ENCODE measurements around the gene SNAP29. TPM values are rescaled to one million over a fixed set of nuclear protein-coding genes. Genes with fewer than 3 reads are reported as not detected.
A peak's percentile ranks its signal among the peaks of the same experiment; 100 is the strongest.
"Not testable (repeated sequence)": the region's sequence is repeated elsewhere in the genome, so short reads cannot be mapped to it uniquely, and the experiment has no call there.

The SNAP29 gene
- total RNA-seq, 2 experiments from 2014 or later: 34.7 to 35.6 TPM

DNA sequence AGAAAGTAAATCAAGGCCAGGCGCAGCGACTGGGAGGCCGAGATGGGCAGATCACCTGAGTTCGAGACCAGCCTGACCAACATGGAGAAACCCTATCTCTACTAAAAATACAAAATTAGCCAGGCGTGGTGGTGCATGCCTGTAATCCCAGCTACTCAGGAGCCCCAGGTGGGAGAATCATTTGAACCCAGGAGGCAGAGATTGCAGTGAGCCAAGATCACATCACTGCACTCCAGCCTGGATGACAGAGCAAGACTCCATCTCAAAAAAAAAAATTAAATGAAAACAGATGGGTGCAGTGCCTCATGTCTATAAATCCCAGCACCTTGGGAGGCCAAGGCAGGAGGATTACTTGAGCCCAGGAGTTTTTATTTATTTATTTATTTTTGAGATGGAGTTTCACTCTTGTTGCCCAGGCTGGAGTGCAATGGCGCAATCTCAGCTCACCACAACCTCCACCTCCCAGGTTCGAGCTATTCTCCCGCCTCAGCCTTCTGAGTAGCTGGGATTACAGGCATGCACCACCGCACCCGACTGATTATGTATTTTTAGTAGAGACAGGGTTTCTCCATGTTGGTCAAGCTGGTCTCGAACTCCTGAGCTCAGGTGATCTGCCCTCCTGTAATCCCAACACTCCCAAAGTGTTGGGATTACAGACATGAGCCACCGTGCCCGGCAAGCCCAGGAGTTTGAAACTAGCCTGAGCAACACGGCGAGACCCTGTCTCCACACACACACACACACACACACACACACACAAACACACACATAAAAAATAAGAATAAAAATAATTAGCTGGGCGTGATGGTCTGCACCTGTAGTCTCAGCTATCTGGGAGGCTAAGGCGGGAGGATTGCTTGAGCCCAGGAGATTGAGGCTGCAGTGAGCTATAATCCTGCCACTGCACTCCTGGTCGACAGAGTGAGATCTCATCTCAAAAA lies 42.6 kb downstream of the SNAP29 start:
- H3K9me3 Mint-ChIP-seq; CTCF ChIA-PET; H3K36me3 Mint-ChIP-seq (ENCODE audit: low read depth); H3K27ac Mint-ChIP-seq; H3K4me3 Mint-ChIP-seq; H3K4me1 Mint-ChIP-seq; H3K27me3 Mint-ChIP-seq; DNase-seq: not testable (repeated sequence)
- POLR2A ChIA-PET: interaction anchor here (0.7 kb wide), 1 partner anchor 1626 kb away, joined by 3 read pairs; no protein-coding TSS in a partner anchor

- ChIA-PET POLR2A (no interaction called here), CTCF (no interaction called here)
- no peak overlapping the region for H3K27ac Mint-ChIP-seq
- H3K9me3 Mint-ChIP-seq: no peaks in the 10 kb centered on the region
- no peak for DNase-seq
- H3K27me3 Mint-ChIP-seq: peaks cover 8% of the 10 kb centered on the region
- peaks cover 5% of the 10 kb centered on the region for H3K4me1 Mint-ChIP-seq
- H3K4me3 Mint-ChIP-seq: no peak overlapping the region
- H3K36me3 Mint-ChIP-seq (ENCODE audit: low read depth): no peaks in the 10 kb centered on the region
These were observed 44.3 kb downstream of the SNAP29 start for GRCh38 chr22:20903093-20903492.

- no peak for DNase-seq
- Mint-ChIP-seq H3K9me3 (no peaks in the 10 kb centered on the region), H3K4me3 (no peak overlapping the region), H3K36me3 (ENCODE audit: low read depth) (no peaks in the 10 kb centered on the region), H3K27ac (no peak overlapping the region), H3K4me1 (peaks cover 5% of the 10 kb centered on the region), H3K27me3 (peaks cover 8% of the 10 kb centered on the region)
- POLR2A ChIA-PET: no interaction called here
- CTCF ChIA-PET: interaction anchor here (0.6 kb wide), 1 partner anchor 11 kb away, joined by 3 read pairs; no protein-coding TSS in a partner anchor
These were observed 45.5 kb downstream of the SNAP29 start for GRCh38 chr22:20904008-20904979.

GRCh38 chr22:20904980-20905355 lies 46.2 kb downstream of the SNAP29 start:
- no peak overlapping the region for H3K27ac Mint-ChIP-seq
- H3K9me3 Mint-ChIP-seq: no peaks in the 10 kb centered on the region
- peaks cover 8% of the 10 kb centered on the region for H3K27me3 Mint-ChIP-seq
- ChIA-PET POLR2A (no interaction called here), CTCF (interaction anchor here (0.6 kb wide), 1 partner anchor 11 kb away, joined by 3 read pairs; no protein-coding TSS in a partner anchor)
- no peak overlapping the region for H3K4me3 Mint-ChIP-seq
- no peak for DNase-seq
- H3K4me1 Mint-ChIP-seq: peaks cover 7% of the 10 kb centered on the region
- H3K36me3 Mint-ChIP-seq (ENCODE audit: low read depth): no peaks in the 10 kb centered on the region

GRCh38 chr22:20905415-20906386 lies 46.9 kb downstream of the SNAP29 start:
- H3K27ac Mint-ChIP-seq: no peak overlapping the region
- CTCF ChIA-PET: no interaction called here
- POLR2A ChIA-PET: no interaction called here
- peaks cover 7% of the 10 kb centered on the region for H3K4me1 Mint-ChIP-seq
- peaks cover 8% of the 10 kb centered on the region for H3K27me3 Mint-ChIP-seq
- H3K9me3 Mint-ChIP-seq: no peaks in the 10 kb centered on the region
- DNase-seq: no peak
- no peaks in the 10 kb centered on the region for H3K36me3 Mint-ChIP-seq (ENCODE audit: low read depth)
- no peak overlapping the region for H3K4me3 Mint-ChIP-seq

- ChIA-PET POLR2A (no interaction called here), CTCF (no interaction called here)
- H3K4me3 Mint-ChIP-seq: no peak overlapping the region
- H3K9me3 Mint-ChIP-seq: no peaks in the 10 kb centered on the region
- no peak for DNase-seq
- no peaks in the 10 kb centered on the region for H3K36me3 Mint-ChIP-seq (ENCODE audit: low read depth)
- peaks cover 8% of the 10 kb centered on the region for H3K27me3 Mint-ChIP-seq
- H3K27ac Mint-ChIP-seq: no peak overlapping the region
- peaks cover 7% of the 10 kb centered on the region for H3K4me1 Mint-ChIP-seq
These were observed 47.6 kb downstream of the SNAP29 start for GRCh38 chr22:20906387-20906767.

DNA sequence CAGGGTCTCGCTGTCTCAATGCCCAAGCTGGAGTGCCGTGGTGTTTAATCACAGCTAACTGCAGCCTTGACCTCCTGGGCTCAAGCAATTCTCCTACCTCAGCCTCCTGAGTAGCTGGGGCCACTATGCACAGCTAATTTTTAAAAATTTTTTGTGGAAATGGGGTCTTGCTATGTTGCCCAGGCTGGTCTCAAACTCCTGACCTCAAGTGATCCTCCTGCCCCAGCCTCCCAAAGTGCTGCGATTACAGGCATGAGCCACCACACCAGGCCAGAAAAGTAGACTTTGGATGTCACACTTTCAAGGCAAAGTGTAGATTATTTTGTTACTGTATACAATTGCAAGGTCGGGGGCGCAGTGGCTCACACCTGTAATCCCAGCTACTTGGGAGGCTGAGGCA lies 49.9 kb downstream of the SNAP29 start:
- H3K36me3 Mint-ChIP-seq (ENCODE audit: low read depth); H3K27ac Mint-ChIP-seq; H3K9me3 Mint-ChIP-seq; POLR2A ChIA-PET; H3K27me3 Mint-ChIP-seq; DNase-seq; H3K4me3 Mint-ChIP-seq; H3K4me1 Mint-ChIP-seq: not testable (repeated sequence)
- CTCF ChIA-PET: interaction anchor here (0.9 kb wide), 1 partner anchor 11 kb away, joined by 3 read pairs; no protein-coding TSS in a partner anchor

DNA sequence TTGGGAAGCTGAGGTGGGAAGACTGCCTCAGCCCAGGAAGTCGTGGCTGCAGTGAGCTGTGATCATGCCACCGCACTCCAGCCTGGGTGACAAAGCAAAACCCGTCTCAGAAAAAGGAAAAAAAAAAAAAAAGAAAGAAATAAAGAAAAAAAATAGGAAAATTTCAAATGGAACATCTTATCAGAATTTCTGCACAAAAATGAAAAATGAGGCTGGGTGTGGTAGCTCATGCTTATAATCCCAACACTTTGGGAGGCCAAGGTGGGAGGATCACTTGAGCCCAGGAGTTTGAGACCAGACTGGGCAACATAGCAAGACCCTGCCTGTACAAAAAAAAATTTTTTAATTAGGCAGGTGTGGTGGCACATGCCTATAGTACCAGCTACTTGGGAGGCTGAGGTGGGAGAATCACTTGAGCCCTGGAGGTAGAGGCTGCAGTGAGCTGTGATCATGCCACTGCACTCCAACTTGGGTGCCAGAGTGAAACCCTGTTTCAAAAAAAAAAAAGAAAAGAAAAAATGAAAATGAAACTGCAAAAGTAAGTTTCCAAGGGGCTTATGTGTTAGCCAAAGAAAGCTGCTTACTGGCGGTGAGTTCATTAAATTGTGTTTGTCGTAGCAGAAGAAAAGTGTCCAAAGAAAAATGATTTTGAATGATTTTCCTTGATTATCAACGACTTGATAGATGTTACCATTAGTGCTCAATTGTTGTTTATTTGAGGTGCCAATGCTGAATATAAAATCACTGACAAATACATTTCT lies 50.9 kb downstream of the SNAP29 start:
- ChIA-PET POLR2A (no interaction called here), CTCF (interaction anchor here (0.7 kb wide), 1 partner anchor 59 kb away, joined by 3 read pairs; no protein-coding TSS in a partner anchor)
- no peak overlapping the region for H3K4me3 Mint-ChIP-seq
- DNase-seq: no peak
- H3K27me3 Mint-ChIP-seq: peaks cover 10% of the 10 kb centered on the region
- no peaks in the 10 kb centered on the region for H3K36me3 Mint-ChIP-seq (ENCODE audit: low read depth)
- no peak overlapping the region for H3K27ac Mint-ChIP-seq
- peaks cover 10% of the 10 kb centered on the region for H3K4me1 Mint-ChIP-seq
- H3K9me3 Mint-ChIP-seq: no peaks in the 10 kb centered on the region

- peaks cover 2% of the 10 kb centered on the region for H3K27me3 Mint-ChIP-seq
- ChIA-PET POLR2A (no interaction called here), CTCF (no interaction called here)
- H3K9me3 Mint-ChIP-seq: no peaks in the 10 kb centered on the region
- H3K36me3 Mint-ChIP-seq (ENCODE audit: low read depth): no peaks in the 10 kb centered on the region
- no peak overlapping the region for H3K4me3 Mint-ChIP-seq
- no peak overlapping the region for H3K27ac Mint-ChIP-seq
- peaks cover 20% of the 10 kb centered on the region for H3K4me1 Mint-ChIP-seq
- no peak for DNase-seq
These were observed 53.7 kb downstream of the SNAP29 start for GRCh38 chr22:20912494-20912893.

GRCh38 chr22:20916916-20917810 lies 58.4 kb downstream of the SNAP29 start, which contains the start of gene CRKL:
Gene CRKL (plus strand): TSS chr22:20917407. CDS start chr22:20917935, 528 bp downstream.
- Mint-ChIP-seq H3K4me3 (peak within 1 kb of the TSS; percentile 99), H3K9me3 (no peaks in the 10 kb centered on the region), H3K36me3 (ENCODE audit: low read depth) (peaks cover 35% of the 10 kb centered on the region), H3K4me1 (peaks cover 36% of the 10 kb centered on the region), H3K27ac (peak within 1 kb of the TSS; percentile 89), H3K27me3 (peaks cover 2% of the 10 kb centered on the region)
- CTCF ChIA-PET: interaction anchor here (0.7 to 1.3 kb wide), 6 partner anchors 9 to 86 kb away, joined by 3 to 5 read pairs (median 4); partner anchors contain the start of genes PI4KA and SNAP29
- POLR2A ChIA-PET: interaction anchor here (0.6 to 2.3 kb wide), 5 partner anchors 9 to 349 kb away, joined by 4 to 13 read pairs (median 4); partner anchors contain the start of gene THAP7
- DNase-seq: peak; percentile 97

Measured in activated CD4-positive, alpha-beta memory T cell treated with anti-CD3 and anti-CD28 coated beads, Interleukin-2, amount 10 ng/mL, durations not matched to agents 7 days and 5 days (primary cell).